HG02678 (cell line): ENCODE measurements around the gene SNRNP25.

Experiments
- ATAC-seq: cut with Tn5 transposase; IDR thresholded peaks from one replicate; pipeline ENCODE4 v1.9.1; 2021; ENCODE audit warnings: mild to moderate bottlenecking, moderate library complexity; ENCODE audit not compliant: unreplicated experiment

Gene SNRNP25

GRCh38 chr16:62283-62967 lies 8.8 kb downstream of the SNRNP25 start:
- ATAC-seq: no peak

- no peak for ATAC-seq
Observed at GRCh38 chr16:62968-63391, 9.4 kb downstream of the SNRNP25 start.

GRCh38 chr16:63466-63865 lies 9.8 kb downstream of the SNRNP25 start:
- no peak for ATAC-seq

- ATAC-seq: no peak
Observed at GRCh38 chr16:63998-64913, 10.6 kb downstream of the SNRNP25 start.

- no peak for ATAC-seq
Observed at GRCh38 chr16:64914-65255, 11.3 kb downstream of the SNRNP25 start.

GRCh38 chr16:65745-66144 lies 12.1 kb downstream of the SNRNP25 start:
- ATAC-seq: no peak

GRCh38 chr16:66309-67182 lies 12.9 kb downstream of the SNRNP25 start:
- no peak for ATAC-seq

GRCh38 chr16:67183-67791 lies 13.7 kb downstream of the SNRNP25 start:
- no peak for ATAC-seq

GRCh38 chr16:67884-68789 lies 14.5 kb downstream of the SNRNP25 start:
- ATAC-seq: no peak

- no peak for ATAC-seq
Observed at GRCh38 chr16:69181-69580, 15.6 kb downstream of the SNRNP25 start.

- no peak for ATAC-seq
Observed at GRCh38 chr16:71210-71539, 17.5 kb downstream of the SNRNP25 start.

GRCh38 chr16:71540-72401 lies 18.1 kb downstream of the SNRNP25 start:
- no peak for ATAC-seq

GRCh38 chr16:72561-73548 lies 19.2 kb downstream of the SNRNP25 start, which contains the start of gene RHBDF1:
RHBDF1 (minus strand) TSS chr16:72631; CDS start chr16:65015, 7,616 bp downstream.
- ATAC-seq: no peak

- no peak for ATAC-seq
Observed at GRCh38 chr16:74051-74746, 20.6 kb downstream of the SNRNP25 start.

GRCh38 chr16:74747-75334 lies 21.2 kb downstream of the SNRNP25 start:
- no peak for ATAC-seq

GRCh38 chr16:75580-76501 lies 22.2 kb downstream of the SNRNP25 start:
- ATAC-seq: no peak
